Stimulated activated CD4-positive, alpha-beta T cell treated with anti-CD3 and anti-CD28 coated beads, Interleukin-15, amount 100 ng/mL, for 24 hours (primary cell): ENCODE results near the gene SPOPL.
"Not testable (repeated sequence)": the region's sequence is repeated elsewhere in the genome, so short reads cannot be mapped to it uniquely, and the experiment has no call there.

Experiments used
- DNase-seq: peaks from one replicate; pipeline ENCODE4 v3.0.0-alpha.2; 2020

The SPOPL gene

GRCh38 chr2:138523673-138524042 is 22.1 kb downstream of the SPOPL start:
- DNase-seq: not testable (repeated sequence)

DNA sequence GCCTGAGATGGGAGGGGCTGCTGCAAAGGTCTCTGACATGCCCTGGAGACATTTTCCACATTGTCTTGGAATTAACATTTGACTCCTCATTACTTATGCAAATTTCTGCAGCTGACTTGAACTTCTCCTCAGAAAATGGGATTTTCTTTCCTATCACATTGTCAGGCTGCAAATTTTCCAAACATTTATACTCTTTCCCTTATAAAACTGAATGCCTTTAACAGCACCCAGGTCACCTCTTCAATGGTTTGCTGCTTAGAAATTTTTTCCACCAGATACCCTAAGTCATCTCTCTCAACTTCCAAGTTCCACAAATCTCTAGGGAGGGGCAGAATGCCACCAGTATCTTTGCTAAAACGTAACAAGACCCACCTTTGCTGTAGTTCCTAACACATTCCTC is 22.8 kb downstream of the SPOPL start:
- DNase-seq: not testable (repeated sequence)

GRCh38 chr2:138531913-138532312 is 30.3 kb downstream of the SPOPL start:
- DNase-seq: no peak

DNA sequence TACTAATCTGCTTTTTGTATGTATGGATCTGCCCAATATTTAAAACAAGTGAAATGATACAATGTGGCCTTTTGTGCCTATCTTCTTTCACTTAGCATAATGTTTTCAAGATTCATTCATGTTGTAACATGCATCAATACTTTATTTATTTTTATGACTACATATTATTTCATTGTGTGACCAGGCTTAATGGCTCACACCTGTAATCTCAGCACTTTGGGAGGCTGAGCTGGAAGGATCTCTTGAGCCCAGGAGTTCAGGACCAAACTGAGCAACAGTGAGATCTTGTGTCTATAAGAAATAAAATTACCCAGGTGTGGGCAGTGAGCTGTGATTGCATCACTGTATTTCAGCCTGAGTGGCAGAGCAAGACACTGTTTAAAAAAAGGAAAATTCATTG is 33.2 kb downstream of the SPOPL start:
- DNase-seq: no peak

DNA sequence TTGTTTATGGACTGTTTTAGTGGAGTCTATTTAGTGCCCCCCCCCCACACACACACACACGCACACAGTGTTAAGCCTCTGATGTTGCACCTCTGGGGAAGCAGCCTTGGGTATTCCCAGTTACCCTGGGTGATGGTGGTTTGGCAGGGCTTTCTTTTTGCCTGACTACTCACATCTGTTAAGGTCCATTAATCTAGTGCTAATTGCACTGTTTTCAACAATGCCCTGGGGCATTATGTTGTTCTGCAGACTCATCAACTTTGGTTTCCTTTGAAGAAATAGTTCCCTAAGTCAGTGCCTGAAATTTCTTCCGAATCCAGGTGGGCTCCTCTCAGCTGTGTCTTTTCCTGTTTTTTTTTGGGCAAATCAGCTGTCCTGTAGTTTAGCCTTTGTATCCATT is 34.7 kb downstream of the SPOPL start:
- DNase-seq: no peak

GRCh38 chr2:138536740-138537139 is 35.2 kb downstream of the SPOPL start:
- no peak for DNase-seq

- no peak for DNase-seq
Measured at GRCh38 chr2:138537170-138537915, 35.8 kb downstream of the SPOPL start.

- DNase-seq: not testable (repeated sequence)
Measured at GRCh38 chr2:138544206-138544605, 42.6 kb downstream of the SPOPL start.

DNA sequence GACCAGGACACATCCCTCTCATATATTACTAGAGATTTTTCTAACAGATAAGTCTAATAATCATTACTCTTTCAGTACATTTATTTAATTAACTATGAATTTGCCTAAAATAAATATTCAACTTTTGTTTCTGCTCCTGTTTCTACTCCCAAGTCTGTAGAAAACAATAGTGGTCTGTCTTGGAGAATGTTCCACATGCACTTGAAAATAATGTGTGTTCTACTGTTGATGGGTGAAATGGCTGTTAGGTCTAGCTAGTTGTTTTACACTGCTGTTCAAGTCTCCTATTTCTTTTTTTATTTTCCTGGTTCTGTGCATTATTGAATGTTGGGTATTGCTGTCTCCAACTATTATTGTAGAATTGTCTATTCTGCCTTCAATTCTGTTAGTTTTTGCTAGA is 47.2 kb downstream of the SPOPL start:
- no peak for DNase-seq

- DNase-seq: no peak
Measured at GRCh38 chr2:138550172-138550571, 48.6 kb downstream of the SPOPL start.

GRCh38 chr2:138550670-138551287 is 49.2 kb downstream of the SPOPL start:
- DNase-seq: no peak

GRCh38 chr2:138554123-138554522 is 52.6 kb downstream of the SPOPL start:
- no peak for DNase-seq

DNA sequence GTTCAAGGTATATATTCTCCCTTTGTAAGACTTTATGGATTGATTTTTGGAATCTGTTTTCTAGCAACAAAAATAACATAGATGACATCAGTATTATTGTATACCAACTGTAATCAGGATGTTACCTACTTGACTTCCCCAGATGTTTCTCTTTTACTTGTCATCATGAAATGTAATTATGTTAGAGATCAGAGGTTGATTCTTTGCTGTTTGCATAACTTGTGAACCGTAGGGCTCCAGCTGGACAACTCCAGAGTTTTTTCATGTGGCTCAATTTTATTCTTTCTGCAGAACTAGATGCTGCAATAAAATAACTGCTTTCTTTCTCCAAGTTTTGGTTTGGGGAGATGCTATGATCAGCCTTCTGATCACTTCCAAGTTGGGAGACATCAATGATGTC is 58.1 kb downstream of the SPOPL start:
- no peak for DNase-seq

DNA sequence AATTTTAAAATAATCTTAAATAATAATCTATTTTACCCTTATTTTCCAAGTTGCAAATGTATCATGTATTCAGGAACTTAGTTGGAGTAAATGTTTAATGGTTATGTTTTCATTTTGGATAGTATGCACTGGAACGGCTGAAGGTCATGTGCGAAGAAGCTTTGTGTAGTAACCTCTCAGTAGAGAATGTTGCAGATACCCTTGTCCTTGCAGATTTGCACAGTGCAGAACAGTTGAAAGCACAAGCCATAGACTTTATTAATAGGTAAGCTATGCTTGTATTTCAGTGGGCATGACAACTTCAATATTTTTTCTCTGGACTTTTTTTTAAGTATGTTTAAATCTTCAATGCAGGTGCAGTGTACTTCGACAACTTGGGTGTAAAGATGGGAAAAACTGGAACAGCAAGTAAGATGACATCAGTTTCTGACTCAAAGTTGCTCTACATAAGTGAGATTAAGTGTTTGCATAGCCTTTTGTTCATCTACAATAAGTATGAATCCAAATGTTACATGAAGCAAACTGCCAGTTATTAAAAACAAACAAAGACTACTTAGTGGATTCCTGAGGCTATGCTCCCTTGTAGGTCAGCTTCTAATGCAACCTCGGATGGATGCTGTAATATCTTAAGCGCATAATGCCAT is 63.1 kb downstream of the SPOPL start:
- DNase-seq: no peak

GRCh38 chr2:138565230-138565598 is 63.6 kb downstream of the SPOPL start:
- DNase-seq: no peak

GRCh38 chr2:138572318-138572717 is 70.7 kb downstream of the SPOPL start:
- DNase-seq: no peak

DNA sequence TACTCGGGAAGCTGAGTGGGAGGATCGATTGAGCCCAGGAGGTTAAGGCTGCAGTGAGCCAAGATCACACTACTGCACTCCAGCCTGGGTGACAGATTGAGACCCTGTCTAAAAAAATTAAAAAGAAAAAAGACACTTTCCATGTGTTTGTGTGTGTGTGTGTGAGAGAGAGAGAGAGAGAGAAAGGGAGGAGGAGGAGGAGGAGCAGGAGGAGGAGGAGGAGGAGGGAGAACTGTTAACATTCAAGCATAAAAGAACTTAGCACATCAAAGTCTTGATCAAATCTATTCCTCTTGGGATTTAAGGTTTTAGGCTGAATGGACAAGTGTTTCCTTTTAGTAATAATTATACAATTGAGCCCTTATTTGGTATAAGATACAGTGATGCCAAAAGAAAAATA is 75.5 kb downstream of the SPOPL start:
- DNase-seq: no peak

- no peak for DNase-seq
Measured at GRCh38 chr2:138579556-138579955, 78.0 kb downstream of the SPOPL start.

GRCh38 chr2:138581909-138582308 is 80.3 kb downstream of the SPOPL start:
- DNase-seq: no peak

DNA sequence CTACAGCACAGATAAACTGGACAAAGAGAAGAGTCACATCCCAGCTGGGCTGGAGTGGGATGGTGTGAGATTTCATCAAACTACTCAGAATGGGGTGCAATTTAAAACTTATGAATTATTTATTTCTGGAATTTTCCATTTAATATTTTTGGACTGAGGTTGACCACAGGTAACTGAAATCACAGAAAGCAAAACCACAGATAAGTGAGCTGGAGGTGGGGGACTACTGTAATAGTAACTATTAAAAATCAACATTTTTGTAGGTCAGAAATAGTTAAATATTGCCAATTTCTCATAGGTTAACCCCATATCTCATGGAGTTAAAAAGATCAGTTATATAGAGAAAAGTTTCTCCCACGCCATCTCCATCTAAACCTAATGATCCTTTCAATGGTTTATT is 88.1 kb downstream of the SPOPL start:
- no peak for DNase-seq

GRCh38 chr2:138596403-138596802 is 94.8 kb downstream of the SPOPL start:
- no peak for DNase-seq

- DNase-seq: no peak
Measured at GRCh38 chr2:138600732-138601457, 99.3 kb downstream of the SPOPL start.

- DNase-seq: no peak
Measured at GRCh38 chr2:138601458-138602165, 100.0 kb downstream of the SPOPL start.
